SU-DHL-6 (cell line): Measurements from ENCODE around the gene MAP3K4.

Experiments
- H2AFZ ChIP-seq: fragments of 200-600 bp; sonication (generic); 2 replicates; pipeline ENCODE4 v1.6.1; 2014; ENCODE audit warnings: low read depth, mild to moderate bottlenecking, moderate library complexity, mixed read lengths, antibody characterized with exemption, low read length; ENCODE audit not compliant: severe bottlenecking
- H3F3A ChIP-seq: fragments of 200-600 bp; shearing (Covaris generic); 2 replicates; pipeline ENCODE4 v1.6.0; 2016; ENCODE audit warnings: antibody characterized with exemption, mild to moderate bottlenecking; ENCODE audit not compliant: insufficient read depth
- H3K27ac ChIP-seq: fragments of 200-600 bp; sonication (generic); 2 replicates; pipeline ENCODE4 v1.5.1; 2016; ENCODE audit warnings: low read depth, mild to moderate bottlenecking, low read length, moderate library complexity, mixed read lengths
- H3K27me3 ChIP-seq: fragments of 200-600 bp; sonication (generic), shearing (Covaris generic); 2 replicates; pipeline ENCODE4 v1.6.0; 2014; ENCODE audit warnings: mild to moderate bottlenecking, low read length
- H3K36me3 ChIP-seq: fragments of 200-600 bp; sonication (generic); 2 replicates; pipeline ENCODE4 v1.6.1; 2014; ENCODE audit warnings: mild to moderate bottlenecking, low read length, mixed read lengths
- H3K4me2 ChIP-seq: fragments of 300-600, 200-600 bp; shearing (Covaris generic), sonication (generic); 2 replicates; pipeline ENCODE4 v1.6.0; 2014; ENCODE audit warnings: low read length, low read depth, mild to moderate bottlenecking; ENCODE audit not compliant: poor library complexity, severe bottlenecking
- H3K4me3 ChIP-seq: fragments of 200-600 bp; sonication (generic); 2 replicates; pipeline ENCODE4 v1.5.1; 2014; ENCODE audit warnings: antibody characterized with exemption, low read length, mild to moderate bottlenecking, mixed read lengths; ENCODE audit not compliant: insufficient read depth, poor library complexity, severe bottlenecking
- H3K79me2 ChIP-seq: fragments of 200-600 bp; sonication (generic); 2 replicates; pipeline ENCODE4 v1.6.1; 2014; ENCODE audit warnings: mild to moderate bottlenecking, low read length, moderate library complexity; ENCODE audit not compliant: insufficient read depth
- H3K9ac ChIP-seq: fragments of 200-600 bp; sonication (generic); 2 replicates; pipeline ENCODE4 v1.7.0; 2014; ENCODE audit warnings: mild to moderate bottlenecking, low read length
- H3K9me2 ChIP-seq: fragments of 200-600 bp; sonication (generic); replicated peaks from 2 replicates; pipeline ENCODE4 v1.6.1; 2014; ENCODE audit warnings: low read length; ENCODE audit not compliant: insufficient read depth
- H3K9me3 ChIP-seq: fragments of 200-600 bp; sonication (generic); 2 replicates; pipeline ENCODE4 v1.6.1; 2014; ENCODE audit warnings: low read length, mixed read lengths; ENCODE audit not compliant: insufficient read depth
- H4K20me1 ChIP-seq: fragments of 200-600 bp; sonication (generic); 2 replicates; pipeline ENCODE4 v1.6.1; 2014; ENCODE audit warnings: low read depth, mild to moderate bottlenecking, antibody characterized with exemption, low read length, moderate library complexity, mixed read lengths
- CTCF ChIP-seq: fragments of 200-600 bp; sonication (generic); IDR thresholded peaks from one replicate; pipeline ENCODE4 v1.5.1; 2017; ENCODE audit warnings: antibody characterized with exemption, mild to moderate bottlenecking, low read length, moderate library complexity; ENCODE audit not compliant: insufficient read depth, poor library complexity, severe bottlenecking
- EZH2phosphoT487 ChIP-seq: fragments of 200-600 bp; sonication (generic), shearing (Covaris generic); conservative IDR thresholded peaks from 2 replicates; pipeline ENCODE4 v1.6.1; 2018; ENCODE audit warnings: mild to moderate bottlenecking, antibody characterized with exemption, low read length, moderate library complexity, mixed read lengths

MAP3K4 gene

GRCh38 chr6:161044335-161044734 is 52.8 kb downstream of the MAP3K4 start:
- no peak overlapping the region for H3K9ac ChIP-seq
- H3K4me3 ChIP-seq, result no peak overlapping the region
- H3F3A ChIP-seq, result no peaks in the 10 kb centered on the region
- H3K36me3 ChIP-seq, result no peaks in the 10 kb centered on the region
- no peaks in the 10 kb centered on the region for H3K27me3 ChIP-seq
- no peaks in the 10 kb centered on the region for H4K20me1 ChIP-seq
- no peak overlapping the region for H3K4me2 ChIP-seq
- H3K9me3 ChIP-seq, result no peaks in the 10 kb centered on the region
- H2AFZ ChIP-seq, result no peak overlapping the region
- no peaks in the 10 kb centered on the region for H3K79me2 ChIP-seq
- no peak overlapping the region for H3K27ac ChIP-seq
- TF ChIP-seq CTCF, result no peak
- H3K9me2 ChIP-seq, result no peaks in the 10 kb centered on the region

GRCh38 chr6:161048641-161049040 is 57.1 kb downstream of the MAP3K4 start:
- H3K27ac ChIP-seq, result no peak overlapping the region
- H3K9me3 ChIP-seq, result no peaks in the 10 kb centered on the region
- H3K36me3 ChIP-seq, result no peaks in the 10 kb centered on the region
- no peak overlapping the region for H2AFZ ChIP-seq
- TF ChIP-seq CTCF, result no peak
- no peak for TF ChIP-seq EZH2phosphoT487
- no peak overlapping the region for H3K4me2 ChIP-seq
- no peak overlapping the region for H3K9ac ChIP-seq
- H3K79me2 ChIP-seq, result no peaks in the 10 kb centered on the region
- H3K4me3 ChIP-seq, result no peak overlapping the region
- no peaks in the 10 kb centered on the region for H3F3A ChIP-seq
- H3K27me3 ChIP-seq, result no peaks in the 10 kb centered on the region
- no peaks in the 10 kb centered on the region for H4K20me1 ChIP-seq
- H3K9me2 ChIP-seq, result no peaks in the 10 kb centered on the region

GRCh38 chr6:161050134-161050765 is 58.7 kb downstream of the MAP3K4 start:
- Histone ChIP-seq H2AFZ (no peak overlapping the region), H3K9me3 (no peaks in the 10 kb centered on the region), H3K36me3 (no peaks in the 10 kb centered on the region), H3K27me3 (no peaks in the 10 kb centered on the region), H3K27ac (no peak overlapping the region), H3K4me3 (no peak overlapping the region), H3K9ac (no peak overlapping the region), H3K79me2 (no peaks in the 10 kb centered on the region), H4K20me1 (no peaks in the 10 kb centered on the region), H3K9me2 (no peaks in the 10 kb centered on the region), H3F3A (no peaks in the 10 kb centered on the region), H3K4me2 (no peak overlapping the region)
- TF ChIP-seq EZH2phosphoT487 (no peak), CTCF (no peak)

- no peak overlapping the region for H3K4me2 ChIP-seq
- H4K20me1 ChIP-seq, result no peaks in the 10 kb centered on the region
- no peaks in the 10 kb centered on the region for H3K27me3 ChIP-seq
- no peaks in the 10 kb centered on the region for H3K36me3 ChIP-seq
- H3K9ac ChIP-seq, result no peak overlapping the region
- no peak overlapping the region for H3K27ac ChIP-seq
- TF ChIP-seq EZH2phosphoT487, result no peak
- no peak for TF ChIP-seq CTCF
- H3K4me3 ChIP-seq, result no peak overlapping the region
- H3K9me3 ChIP-seq, result no peaks in the 10 kb centered on the region
- H2AFZ ChIP-seq, result no peak overlapping the region
- H3K9me2 ChIP-seq, result no peaks in the 10 kb centered on the region
- no peaks in the 10 kb centered on the region for H3F3A ChIP-seq
- H3K79me2 ChIP-seq, result no peaks in the 10 kb centered on the region
Measured at GRCh38 chr6:161053103-161053502, 61.5 kb downstream of the MAP3K4 start.
